SK-N-MC (cell line): ENCODE results near the gene ARHGEF26.

Experiments
- DNase-seq: peaks from one replicate; pipeline ENCODE4 v3.0.0-alpha.2; 2011; ENCODE audit warnings: low read depth, low spot score
- H3K27ac ChIP-seq: fragments of 200-600 bp; sonication (generic); 2 replicates; pipeline ENCODE4 v1.5.1; 2016; ENCODE audit warnings: mixed run types
- H3K36me3 ChIP-seq: fragments of 200-600 bp; sonication (generic); 2 replicates; pipeline ENCODE4 v1.6.1; 2017; ENCODE audit warnings: antibody characterized with exemption, low read length, mixed read lengths; ENCODE audit not compliant: insufficient read depth
- H3K4me3 ChIP-seq: fragments of 200-600 bp; sonication (generic); 2 replicates; pipeline ENCODE4 v1.5.1; 2016
- H3K9ac ChIP-seq: fragments of 200-600 bp; sonication (generic); 2 replicates; pipeline ENCODE4 v1.8.0; 2017; ENCODE audit warnings: mixed run types, mixed read lengths; ENCODE audit not compliant: insufficient read length
- H3K9me3 ChIP-seq: fragments of 200-600 bp; sonication (generic); 2 replicates; pipeline ENCODE4 v1.6.1; 2017; ENCODE audit warnings: low read depth, mild to moderate bottlenecking, antibody characterized with exemption, low read length, moderate library complexity, mixed read lengths
- EZH2 ChIP-seq: fragments of 200-600 bp; sonication (generic); IDR thresholded peaks from one replicate; pipeline ENCODE4 v1.6.1; 2017; ENCODE audit warnings: antibody characterized with exemption
- FOXP2 ChIP-seq: optimal IDR thresholded peaks from 2 replicates; pipeline ENCODE3; 2011; ENCODE audit warnings: mild to moderate bottlenecking, moderate library complexity; ENCODE audit not compliant: insufficient read depth; ENCODE audit errors: extremely low read length, control extremely low read depth
- POLR2AphosphoS5 ChIP-seq: IDR thresholded peaks from 2 replicates; pipeline ENCODE4 v1.6.1; 2012; ENCODE audit warnings: mild to moderate bottlenecking, low read depth, low read length, borderline replicate concordance

ARHGEF26 gene

DNA sequence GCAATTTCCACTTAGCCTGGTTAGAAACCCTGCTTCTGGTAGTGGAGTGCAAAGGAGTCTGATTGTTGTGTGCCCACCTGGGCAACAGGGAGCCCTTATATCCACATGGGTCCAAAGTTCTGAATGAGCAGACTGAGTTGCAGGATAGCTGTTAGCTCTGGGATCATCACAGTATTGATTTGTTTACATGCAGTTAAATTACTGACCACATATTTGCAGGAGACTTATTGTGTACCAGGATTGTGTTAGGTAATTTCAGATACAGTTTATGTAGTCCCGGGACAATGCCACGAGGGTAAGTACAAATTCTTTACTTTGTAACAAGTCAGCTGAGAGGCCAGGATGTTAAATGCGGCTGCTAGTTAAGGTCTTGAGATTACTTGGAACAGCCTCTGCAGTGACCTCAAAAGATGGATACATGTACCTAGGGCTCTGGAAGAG, 18.8 kb downstream of the ARHGEF26 start:
- Histone ChIP-seq H3K27ac (no peak overlapping the region), H3K9me3 (no peaks in the 10 kb centered on the region), H3K36me3 (peaks cover 4% of the 10 kb centered on the region; the same call in 1 of the 2 replicates), H3K9ac (no peak overlapping the region), H3K4me3 (no peak overlapping the region)
- TF ChIP-seq EZH2, result no peak
- TF ChIP-seq POLR2AphosphoS5, result no peak
- TF ChIP-seq FOXP2, result no peak
- DNase-seq, result no peak

DNA sequence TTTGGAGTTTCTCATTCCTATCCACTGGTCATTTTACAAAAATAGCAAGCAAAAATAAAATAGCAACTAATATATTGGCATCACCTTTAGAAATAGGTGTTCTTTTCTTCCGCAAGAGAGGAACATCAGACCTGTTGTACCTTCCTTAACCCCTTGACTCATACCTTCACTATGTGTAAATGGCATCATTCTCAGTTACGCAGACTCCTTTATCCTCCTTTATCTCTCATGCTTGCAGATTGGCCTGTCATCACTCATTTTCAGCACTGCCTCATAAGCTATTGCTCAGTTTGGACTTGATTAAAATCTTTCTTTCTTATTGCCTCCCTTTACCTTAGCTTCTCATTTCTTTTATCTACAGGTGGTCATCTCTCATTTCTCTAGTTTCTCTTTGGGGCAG, 21.4 kb downstream of the ARHGEF26 start:
- H3K9ac ChIP-seq, result no peak overlapping the region
- TF ChIP-seq EZH2, result no peak
- no peak for TF ChIP-seq FOXP2
- no peak for TF ChIP-seq POLR2AphosphoS5
- no peak overlapping the region for H3K27ac ChIP-seq
- peaks cover 4% of the 10 kb centered on the region; the same call in 1 of the 2 replicates for H3K36me3 ChIP-seq
- no peak for DNase-seq
- no peaks in the 10 kb centered on the region for H3K9me3 ChIP-seq
- H3K4me3 ChIP-seq, result no peak overlapping the region

DNA sequence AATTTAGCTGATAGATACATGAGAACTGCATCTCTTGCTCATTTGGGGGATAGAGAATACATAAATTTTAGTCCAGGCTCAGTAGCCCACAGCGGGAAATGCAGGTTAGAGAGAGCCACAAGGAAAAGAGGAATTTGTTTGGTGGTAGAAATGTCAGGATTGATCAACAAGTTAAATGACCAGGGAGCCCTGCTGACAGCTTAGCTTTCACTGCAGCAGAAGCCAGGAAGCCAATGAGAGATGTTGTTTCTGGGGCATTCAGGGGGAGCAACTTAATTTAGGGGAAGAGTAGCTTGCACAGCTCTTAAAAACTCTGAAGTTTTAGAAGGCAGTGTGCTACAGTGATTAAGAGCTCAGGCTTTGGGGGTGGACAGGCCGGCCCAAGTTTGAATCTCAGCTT, 22.7 kb downstream of the ARHGEF26 start:
- Histone ChIP-seq H3K4me3 (no peak overlapping the region), H3K27ac (no peak overlapping the region), H3K9ac (no peak overlapping the region), H3K9me3 (no peaks in the 10 kb centered on the region), H3K36me3 (peaks cover 4% of the 10 kb centered on the region; the same call in 1 of the 2 replicates)
- no peak for DNase-seq
- TF ChIP-seq EZH2, result no peak
- no peak for TF ChIP-seq POLR2AphosphoS5
- no peak for TF ChIP-seq FOXP2

DNA sequence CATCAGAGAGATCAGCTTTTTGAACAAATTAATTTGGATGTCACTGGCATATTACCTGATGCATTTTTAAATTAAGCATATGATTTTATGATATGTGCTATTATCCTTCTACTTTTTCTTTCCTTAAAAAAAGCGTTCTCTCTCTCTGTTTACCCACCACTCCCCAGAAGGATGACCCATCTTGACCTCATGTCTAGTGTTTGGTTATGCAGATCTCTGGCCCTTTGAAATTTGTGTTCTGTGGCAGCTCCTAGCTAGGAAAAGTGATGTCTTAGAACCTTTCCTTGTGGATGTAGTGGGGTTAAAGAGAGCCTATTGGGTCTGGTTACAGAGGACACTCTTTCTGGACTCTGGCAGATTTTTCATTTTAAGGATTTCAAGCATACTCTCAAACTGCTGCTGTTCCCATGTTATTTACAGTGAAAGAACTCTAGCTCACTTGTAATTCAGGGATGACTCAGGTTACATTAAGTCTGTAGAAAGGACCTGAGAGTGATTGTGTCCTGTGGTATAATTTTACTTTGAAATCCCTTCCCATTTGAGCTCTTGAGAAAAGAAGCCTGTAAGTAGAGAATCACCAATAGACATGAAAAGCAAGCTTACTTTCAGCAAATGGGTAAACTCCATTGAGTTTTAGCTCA, 23.8 kb downstream of the ARHGEF26 start:
- no peak for DNase-seq
- Histone ChIP-seq H3K9ac (no peak overlapping the region), H3K36me3 (peaks cover 4% of the 10 kb centered on the region; the same call in 1 of the 2 replicates), H3K9me3 (no peaks in the 10 kb centered on the region), H3K27ac (no peak overlapping the region), H3K4me3 (no peak overlapping the region)
- TF ChIP-seq EZH2 (no peak), POLR2AphosphoS5 (no peak), FOXP2 (no peak)

- Histone ChIP-seq H3K4me3 (no peak overlapping the region), H3K9ac (no peak overlapping the region), H3K27ac (no peak overlapping the region), H3K36me3 (peaks cover 5% of the 10 kb centered on the region; the same call in 1 of the 2 replicates), H3K9me3 (no peaks in the 10 kb centered on the region)
- TF ChIP-seq FOXP2 (no peak), EZH2 (no peak), POLR2AphosphoS5 (no peak)
- no peak for DNase-seq
Measured at GRCh38 chr3:154148541-154148940, 27.4 kb downstream of the ARHGEF26 start.

GRCh38 chr3:154149286-154149685, 28.1 kb downstream of the ARHGEF26 start:
- no peak overlapping the region for H3K4me3 ChIP-seq
- no peaks in the 10 kb centered on the region for H3K9me3 ChIP-seq
- H3K9ac ChIP-seq, result no peak overlapping the region
- TF ChIP-seq EZH2 (no peak), FOXP2 (no peak), POLR2AphosphoS5 (no peak)
- peaks cover 5% of the 10 kb centered on the region; the same call in 1 of the 2 replicates for H3K36me3 ChIP-seq
- H3K27ac ChIP-seq, result no peak overlapping the region
- DNase-seq, result no peak

DNA sequence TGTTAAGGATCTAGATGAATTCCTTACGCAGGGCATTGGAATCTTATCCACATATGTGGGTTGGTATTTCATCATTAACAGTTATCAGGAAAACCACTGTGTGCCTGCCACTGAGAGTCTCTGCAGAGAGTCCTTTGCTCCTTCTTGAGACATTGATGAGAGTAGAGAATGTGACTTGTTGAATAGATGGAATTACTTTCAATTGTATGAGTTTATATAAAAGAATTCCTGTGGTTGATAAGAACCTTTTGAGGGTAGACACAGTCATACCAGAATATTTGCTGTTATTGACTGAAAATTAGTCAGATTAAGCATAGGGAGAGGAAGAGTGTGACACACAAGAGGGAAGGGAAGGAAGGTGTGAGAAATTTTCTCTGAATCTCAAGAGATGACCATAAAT, 30.8 kb downstream of the ARHGEF26 start:
- Histone ChIP-seq H3K36me3 (peaks cover 8% of the 10 kb centered on the region), H3K9ac (no peak overlapping the region), H3K4me3 (no peak overlapping the region), H3K27ac (no peak overlapping the region), H3K9me3 (no peaks in the 10 kb centered on the region)
- TF ChIP-seq FOXP2 (no peak), POLR2AphosphoS5 (no peak), EZH2 (no peak)
- no peak for DNase-seq

DNA sequence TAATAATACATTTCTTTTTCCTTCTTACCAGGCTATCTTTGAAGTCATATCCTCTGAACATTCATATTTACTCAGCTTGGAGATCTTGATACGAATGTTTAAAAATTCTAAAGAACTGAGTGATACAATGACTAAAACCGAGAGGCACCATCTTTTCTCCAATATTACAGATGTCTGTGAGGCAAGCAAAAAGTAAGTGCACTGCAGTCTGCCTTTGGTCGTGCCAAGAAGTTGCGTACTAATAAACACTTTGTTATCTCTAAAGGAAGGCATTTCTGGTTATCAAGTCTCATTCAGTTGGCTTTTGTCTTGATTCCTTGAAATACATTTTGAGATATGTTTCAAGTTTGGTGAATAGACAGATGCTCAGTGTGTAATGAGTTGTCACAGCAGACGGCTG, 31.6 kb downstream of the ARHGEF26 start:
- H3K4me3 ChIP-seq, result no peak overlapping the region
- peaks cover 8% of the 10 kb centered on the region for H3K36me3 ChIP-seq
- H3K27ac ChIP-seq, result no peak overlapping the region
- no peak overlapping the region for H3K9ac ChIP-seq
- TF ChIP-seq FOXP2, result no peak
- TF ChIP-seq POLR2AphosphoS5, result no peak
- TF ChIP-seq EZH2, result no peak
- no peak for DNase-seq
- no peaks in the 10 kb centered on the region for H3K9me3 ChIP-seq
